Stimulated activated naive CD4-positive, alpha-beta T cell (primary cell): ENCODE measurements around the gene GNPDA2.
A peak's percentile ranks its signal among the peaks of the same experiment; 100 is the strongest.

Experiments used
- DNase-seq, 6 experiments: peaks; one replicate each; lab custom pipeline; 2025; lab: John Stamatoyannopoulos, UW

GNPDA2 gene

DNA sequence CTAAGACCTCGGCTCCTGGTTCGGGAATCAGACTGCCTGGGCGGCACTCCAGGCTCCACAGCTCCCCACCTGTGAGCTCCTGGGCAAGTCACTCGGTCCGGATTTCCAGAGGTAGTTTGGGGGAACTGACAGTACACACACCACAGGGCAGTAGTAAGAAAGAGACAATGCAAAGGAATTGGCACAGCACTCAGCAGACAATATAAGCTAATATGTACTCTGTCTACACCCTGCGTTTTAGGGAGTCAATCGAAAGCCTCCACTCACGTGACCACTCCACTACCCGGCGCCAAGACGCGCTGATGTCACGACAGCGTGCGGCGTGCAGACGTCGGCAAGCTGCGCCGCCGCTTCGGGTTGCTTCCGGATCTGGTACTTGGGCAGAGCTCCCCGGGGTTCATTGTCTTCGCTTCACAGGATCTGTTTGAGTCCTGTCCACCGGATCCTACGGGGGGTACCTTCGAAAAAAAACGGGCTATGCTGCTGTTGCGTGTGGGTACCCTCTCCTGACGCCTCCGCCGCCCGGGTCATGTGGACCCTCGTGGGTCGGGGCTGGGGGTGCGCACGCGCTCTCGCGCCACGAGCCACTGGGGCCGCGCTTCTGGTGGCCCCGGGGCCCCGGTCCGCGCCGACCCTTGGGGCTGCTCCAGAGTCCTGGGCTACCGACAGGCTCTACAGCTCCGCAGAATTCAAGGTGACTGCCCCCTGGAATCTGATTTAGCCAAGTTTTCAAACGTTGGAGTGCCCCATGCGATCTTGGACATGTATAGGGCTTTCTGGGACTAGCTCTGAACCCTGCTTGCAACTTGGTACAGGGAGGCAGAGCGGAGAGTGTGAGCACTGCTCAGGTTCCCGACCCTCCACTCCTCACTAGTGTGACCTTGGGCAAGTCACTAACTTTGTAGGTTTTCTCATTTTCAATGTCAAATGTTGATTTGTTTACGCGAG lies 48.0 kb downstream of the GNPDA2 start, which contains the start of gene GUF1:
Gene GUF1 (plus strand): TSS at position 327 of the 948 bp plus-strand sequence. CDS start 203 bp downstream, at position 530.
- DNase-seq = peak; percentile 77 to 94 (median 86)

GRCh38 chr4:44675366-44675765 lies 51.0 kb downstream of the GNPDA2 start:
- no peak for DNase-seq

DNA sequence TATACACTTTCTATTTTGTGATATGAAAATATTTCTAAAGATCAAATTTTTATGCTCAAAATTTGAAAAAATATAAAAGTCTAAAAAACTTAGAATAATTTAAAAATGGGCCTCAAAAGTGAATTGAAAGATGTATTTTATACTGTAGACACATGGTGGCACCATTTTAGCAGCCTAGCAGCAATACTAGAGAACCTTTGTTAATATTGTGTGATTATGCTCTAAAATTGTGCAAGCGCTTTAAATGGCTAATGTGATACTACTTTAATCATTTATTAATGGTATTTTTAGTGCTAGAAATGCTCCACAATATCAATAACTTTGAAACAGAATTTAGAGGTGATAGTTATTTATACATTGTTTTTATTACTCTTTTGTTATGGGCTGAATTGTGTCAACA lies 51.9 kb downstream of the GNPDA2 start:
- no peak for DNase-seq

- DNase-seq = no peak
These were observed 54.7 kb downstream of the GNPDA2 start for GRCh38 chr4:44671636-44672035.

GRCh38 chr4:44670506-44671199 lies 55.7 kb downstream of the GNPDA2 start:
- no peak for DNase-seq

DNA sequence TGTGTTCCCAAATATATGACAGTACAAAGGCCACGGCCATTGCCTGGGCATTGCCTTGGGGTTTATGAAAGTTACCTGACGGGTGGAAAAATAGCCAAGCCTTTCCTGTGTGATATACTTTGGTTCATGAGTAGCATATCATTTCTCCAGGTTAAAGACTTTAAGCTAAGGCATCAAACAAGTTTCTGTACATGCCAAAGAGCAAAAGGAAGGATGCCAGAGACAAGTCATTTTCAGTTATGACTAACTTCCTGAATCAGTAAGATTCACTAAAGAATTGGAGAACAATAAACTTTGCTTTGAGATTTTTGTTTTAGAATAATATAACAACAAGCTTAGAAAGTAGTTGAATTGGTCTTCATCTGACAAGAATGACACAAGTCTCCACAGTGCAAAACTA lies 57.8 kb downstream of the GNPDA2 start:
- DNase-seq = no peak

- no peak for DNase-seq
These were observed 62.7 kb downstream of the GNPDA2 start for GRCh38 chr4:44663539-44664263.

DNA sequence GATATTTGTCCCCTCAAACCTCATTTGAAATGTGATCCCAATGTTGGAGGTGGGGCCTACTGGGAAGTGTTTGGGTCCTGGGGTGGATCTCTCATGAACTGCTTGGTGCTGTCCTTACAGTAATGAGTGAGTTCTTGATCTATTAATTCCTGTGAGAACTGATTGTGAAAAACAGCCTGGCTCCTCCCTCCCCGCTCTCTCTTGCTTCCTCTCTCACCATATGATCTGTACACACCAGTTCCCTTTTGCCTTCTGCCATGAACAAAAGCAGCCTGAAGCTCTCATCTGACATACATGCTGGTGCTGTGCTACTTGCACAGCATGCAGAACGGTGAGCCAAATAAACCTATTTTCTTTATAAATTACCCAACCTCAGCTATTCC lies 63.7 kb downstream of the GNPDA2 start:
- no peak for DNase-seq

DNA sequence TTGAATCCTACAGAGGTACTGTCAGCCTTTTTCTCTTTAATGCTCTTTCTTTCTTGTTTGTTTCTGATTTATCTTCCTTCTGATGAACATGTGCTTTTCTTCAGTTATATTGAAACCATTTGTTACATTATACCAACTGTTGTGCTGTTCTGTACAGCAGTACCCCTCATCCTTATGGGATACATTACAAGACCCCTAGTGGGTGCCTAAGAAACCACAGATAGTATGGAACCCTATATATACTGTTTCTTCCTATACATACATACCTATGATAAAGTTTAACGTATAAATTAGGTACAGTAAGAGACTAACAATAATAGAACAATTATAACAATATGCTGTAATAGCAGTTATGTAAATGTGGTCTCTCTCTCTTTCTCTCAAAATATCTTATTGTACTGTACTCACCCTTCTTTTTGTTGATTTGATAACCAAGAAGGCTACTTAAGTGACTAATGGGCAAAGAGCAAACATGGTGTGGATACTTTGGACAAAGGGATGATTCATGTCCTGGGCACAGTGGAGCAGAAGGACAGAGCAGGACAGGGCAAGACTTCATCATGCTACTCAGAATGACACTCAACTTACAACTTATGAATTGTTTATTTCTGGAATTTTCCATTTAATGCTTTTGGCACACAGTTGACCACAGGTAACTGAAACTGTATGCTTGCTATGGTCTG lies 64.3 kb downstream of the GNPDA2 start:
- no peak for DNase-seq

- no peak for DNase-seq
These were observed 66.0 kb downstream of the GNPDA2 start for GRCh38 chr4:44660396-44660795.

DNA sequence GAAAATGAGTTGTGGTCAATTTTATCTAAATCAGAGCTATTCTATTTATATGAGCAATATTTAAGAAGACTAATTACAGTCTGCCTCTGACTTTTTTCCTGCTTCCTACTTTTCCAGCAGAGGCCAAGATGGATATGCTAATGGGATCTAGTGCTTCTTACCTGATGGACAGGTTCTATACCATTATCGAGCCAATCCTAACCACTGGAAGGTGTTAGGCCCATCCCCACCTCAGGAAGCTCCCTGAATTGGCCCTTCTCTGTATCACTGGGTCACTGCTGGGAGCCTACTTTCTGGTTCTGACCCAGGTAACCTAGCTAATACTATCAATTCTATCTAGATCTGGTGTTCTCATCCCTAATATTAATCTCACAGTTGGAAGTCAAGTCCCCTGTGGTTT lies 74.4 kb downstream of the GNPDA2 start:
- DNase-seq = no peak
